K562 (cell line): ENCODE results near the gene ANXA4. TPM values are rescaled to one million over a fixed set of nuclear protein-coding genes. Genes with fewer than 3 reads are reported as not detected.
A peak's percentile ranks its signal among the peaks of the same experiment; 100 is the strongest.

Experiments used
- ATAC-seq: fragments of 200-7000 bp; cut with Tn5 transposase; 3 replicates; pipeline ENCODE4 v1.9.1; 2020; ENCODE audit warnings: moderate library complexity
- BruUV-seq: library from RNA; stranded (reverse); fragments of 400-500 nt; replicated peaks from 2 replicates; lab custom pipeline; 2021; lab: Mats Ljungman, UMichigan
- CTCF ChIA-PET: fragments of 300-600 bp; formaldehyde crosslinking; extraction: SDS; loops from one replicate; lab custom pipeline; 2021; ENCODE audit warnings: low intra/inter-chr PET ratio; lab: Yijun Ruan, JAX
- POLR2A ChIA-PET: fragments of 300-600, 350-650 bp; sonication (Branson Sonifier 250); formaldehyde crosslinking; extraction: SDS; loops from one replicate; lab custom pipeline; 2021; ENCODE audit warnings: antibody characterized with exemption, inconsistent platforms; lab: Yijun Ruan, JAX
- DNase-seq, 4 experiments: peaks; one replicate each; pipeline versions ENCODE4 v3.0.0 to v3.0.0-alpha.2; 2011 to 2018; ENCODE audit warnings: low spot score in 3 of 4, mixed read lengths in 3 of 4; ENCODE audit errors: extremely low read depth in 1 of 4
- FAIRE-seq: peaks from 2 replicates; lab custom pipeline; 2011; peaks lifted over from hg19 to GRCh38; lab: Jason Lieb, UNC
- H2AFZ ChIP-seq: 2 replicates; pipeline ENCODE4 v1.6.0; 2011; ENCODE audit warnings: low read depth, low read length, control low read depth, inconsistent platforms
- H3K27ac ChIP-seq: fragments of 200-600 bp; 3 replicates; pipeline ENCODE4 v1.8.0; 2011; ENCODE audit warnings: low read depth, mild to moderate bottlenecking, control low read depth, inconsistent platforms, low read length, moderate library complexity, mixed read lengths; ENCODE audit errors: extremely low read depth
- H3K27me3 ChIP-seq, 2 experiments: fragments of 300-600 bp in 1 of 2; 2 replicates in 1 of 2; 3 replicates in 1 of 2; pipeline versions ENCODE4 v1.6.0 to v1.8.0; 2011; ENCODE audit warnings: inconsistent platforms in 2 of 2, low read length in 2 of 2, mild to moderate bottlenecking in 1 of 2, mixed read lengths in 1 of 2, moderate library complexity in 1 of 2; ENCODE audit not compliant: control insufficient read depth in 2 of 2, insufficient read depth in 2 of 2
- H3K36me3 ChIP-seq: fragments of 300-600 bp; 3 replicates; pipeline ENCODE4 v1.8.0; 2011; ENCODE audit warnings: mild to moderate bottlenecking, low read length, inconsistent platforms; ENCODE audit not compliant: control insufficient read depth, insufficient read depth
- H3K4me1 ChIP-seq, 2 experiments: fragments of 200-600 bp in 1 of 2; replicated peaks in 1 of 2; 2 replicates in 1 of 2; 3 replicates in 1 of 2; pipeline versions ENCODE4 v1.5.1 to v1.8.0; 2011; ENCODE audit warnings: inconsistent platforms in 2 of 2, low read length in 2 of 2, mild to moderate bottlenecking in 1 of 2, mixed read lengths in 1 of 2, moderate library complexity in 1 of 2; ENCODE audit not compliant: control insufficient read depth in 2 of 2, insufficient read depth in 2 of 2
- H3K4me2 ChIP-seq: 2 replicates; pipeline ENCODE4 v1.6.1; 2011; ENCODE audit warnings: low read length, control low read depth, inconsistent platforms, mixed read lengths; ENCODE audit not compliant: insufficient read depth
- H3K4me3 ChIP-seq: fragments of 200-600 bp; sonication (generic), shearing (Covaris generic); 2 replicates; pipeline ENCODE4 v1.5.1; 2016; ENCODE audit warnings: control low read depth, inconsistent platforms
- H3K79me2 ChIP-seq: fragments of 200-600 bp; 3 replicates; pipeline ENCODE4 v1.8.0; 2011; ENCODE audit warnings: low read length, inconsistent platforms; ENCODE audit not compliant: control insufficient read depth, insufficient read depth
- H3K9ac ChIP-seq, 2 experiments: 2 replicates each; pipeline versions ENCODE4 v1.6.0 to v1.6.1; 2011; ENCODE audit warnings: low read depth in 2 of 2, low read length in 2 of 2, control low read depth in 1 of 2, inconsistent platforms in 1 of 2, mild to moderate bottlenecking in 1 of 2, mixed read lengths in 1 of 2; ENCODE audit not compliant: insufficient read depth in 1 of 2
- H3K9me1 ChIP-seq: one replicate; pipeline ENCODE4 v1.6.0; 2011; ENCODE audit warnings: inconsistent platforms, mild to moderate bottlenecking, low read length, moderate library complexity; ENCODE audit not compliant: control insufficient read depth, insufficient read depth
- H3K9me3 ChIP-seq: replicated peaks from 2 replicates; pipeline ENCODE4 v1.5.1; 2011; ENCODE audit warnings: low read depth, low read length, inconsistent platforms; ENCODE audit not compliant: control insufficient read depth, insufficient read depth
- H4K20me1 ChIP-seq: replicated peaks from 2 replicates; pipeline ENCODE4 v1.6.1; 2011; ENCODE audit warnings: low read length, inconsistent platforms, mixed read lengths; ENCODE audit not compliant: control insufficient read depth, insufficient read depth
- ARID1B ChIP-seq: fragments of 450-650 bp; IDR thresholded peaks from 2 replicates; pipeline ENCODE4 v1.6.1; 2016; ENCODE audit warnings: antibody characterized with exemption, mild to moderate bottlenecking, inconsistent platforms
- CBX3 ChIP-seq, 2 experiments: IDR thresholded peaks; 1 replicate in 1 of 2; 2 replicates in 1 of 2; pipeline ENCODE4 v1.6.1; 2012; ENCODE audit warnings: inconsistent platforms in 2 of 2, low read length in 2 of 2, borderline replicate concordance in 1 of 2, control low read depth in 1 of 2
- DACH1 ChIP-seq: fragments of 450-650 bp; IDR thresholded peaks from 2 replicates; pipeline ENCODE4 v1.6.1; 2018; ENCODE audit not compliant: partially characterized antibody
- EP300 ChIP-seq: IDR thresholded peaks from 2 replicates; pipeline ENCODE4 v1.6.1; 2012; ENCODE audit warnings: low read length, improper control_type of control experiment
- HNRNPH1 ChIP-seq: fragments of 200-400 bp; formaldehyde crosslinking; optimal IDR thresholded peaks from 2 replicates; pipeline ENCODE3; 2017; ENCODE audit warnings: low read depth, mild to moderate bottlenecking, low read length, moderate library complexity
- KAT2B ChIP-seq: IDR thresholded peaks from one replicate; pipeline ENCODE4 v1.6.1; 2012; ENCODE audit warnings: low read depth, mild to moderate bottlenecking, control low read depth, inconsistent platforms, low read length, moderate library complexity
- MTA2 ChIP-seq: fragments of 450-650 bp; IDR thresholded peaks from 2 replicates; pipeline ENCODE4 v1.6.1; 2016; ENCODE audit warnings: low read depth
- NCOA6 ChIP-seq: fragments of 450-650 bp; IDR thresholded peaks from 2 replicates; pipeline ENCODE4 v1.6.1; 2017; ENCODE audit warnings: mild to moderate bottlenecking
- PML ChIP-seq: IDR thresholded peaks from 2 replicates; pipeline ENCODE4 v1.6.1; 2012; ENCODE audit warnings: low read length, inconsistent platforms
- POLR2H ChIP-seq: IDR thresholded peaks from 2 replicates; pipeline ENCODE4 v1.6.1; 2016; ENCODE audit warnings: missing genetic modification characterization, low read depth, mild to moderate bottlenecking, control low read depth, missing compliant biosample characterization, moderate library complexity
- RBM15 ChIP-seq: fragments of 200-400 bp; formaldehyde crosslinking; IDR thresholded peaks from 2 replicates; pipeline ENCODE4 v1.6.1; 2018; ENCODE audit warnings: mild to moderate bottlenecking, low read length, moderate library complexity; ENCODE audit not compliant: insufficient read depth
- RFX5 ChIP-seq: IDR thresholded peaks from 2 replicates; pipeline ENCODE4 v1.6.1; 2011; ENCODE audit warnings: low read depth, mild to moderate bottlenecking, improper control_type of control experiment, low read length
- SAFB ChIP-seq: fragments of 200-400 bp; formaldehyde crosslinking; IDR thresholded peaks from 2 replicates; pipeline ENCODE4 v1.6.1; 2017; ENCODE audit warnings: low read depth, low read length, borderline replicate concordance
- SMAD4 ChIP-seq: fragments of 250-450 bp; sonication (Bioruptor Pico); conservative IDR thresholded peaks from 2 replicates; pipeline ENCODE4 v1.8.0; 2021; ENCODE audit warnings: inconsistent platforms, mild to moderate bottlenecking, moderate library complexity
- SOX6 ChIP-seq: fragments of 450-650 bp; IDR thresholded peaks from 2 replicates; pipeline ENCODE4 v1.6.1; 2014; ENCODE audit warnings: mild to moderate bottlenecking
- TEAD4 ChIP-seq, 2 experiments: sonication (generic) in 1 of 2; formaldehyde crosslinking in 1 of 2; IDR thresholded peaks; 2 replicates each; pipeline versions ENCODE4 v1.6.1 to v1.8.0; 2012 to 2022; ENCODE audit warnings: borderline replicate concordance in 1 of 2, inconsistent platforms in 1 of 2, low read length in 1 of 2, mild to moderate bottlenecking in 1 of 2, missing genetic modification reagents in 1 of 2
- ZNF232 ChIP-seq: sonication (generic); formaldehyde crosslinking; IDR thresholded peaks from 2 replicates; pipeline ENCODE4 v1.8.0; 2022; ENCODE audit warnings: mild to moderate bottlenecking, missing genetic modification reagents
- ZNF311 ChIP-seq: fragments of 250-450 bp; sonication (Bioruptor Pico); IDR thresholded peaks from 2 replicates; pipeline ENCODE4 v1.4.0; 2020; ENCODE audit warnings: mild to moderate bottlenecking, moderate library complexity
- ZNF644 ChIP-seq: fragments of 200-800 bp; sonication (Bioruptor generic); IDR thresholded peaks from 2 replicates; pipeline ENCODE4 v1.6.1; 2016; ENCODE audit warnings: low read depth, missing genetic modification characterization, missing compliant biosample characterization
- WGBS: fragments of 100-300 bp; shearing (Covaris generic); methylation state at CpG from one replicate; pipeline ENCODE4 v1.1.6; 2016; ENCODE audit warnings: low coverage, mixed read lengths; ENCODE audit not compliant: insufficient coverage; ENCODE audit errors: missing lambda C conversion rate; 5-methylcytosine and 5-hydroxymethylcytosine counted together
- in situ Hi-C: fragments of 300-500 bp; cut with MboI; formaldehyde crosslinking; loops from 4 replicates; pipeline ENCODE4 v1.15.0; 2018; ENCODE audit warnings: inconsistent platforms, mixed read lengths
- intact Hi-C: fragments of 100-400 bp; cut with micrococcal nuclease; formaldehyde crosslinking; loops from 2 replicates; pipeline ENCODE4 v1.14.2; 2022
- polyA plus RNA-seq, 8 experiments: library from polyadenylated mRNA; depleted of rRNA in 4 of 8; stranded (reverse) in 5 of 8; unstranded in 3 of 8; fragments of >200 nt; fragmentation: Nextera tagmentation in 2 of 8; fragmentation: Illumina TruSeq in 1 of 8; extraction: Ambion mirVana in 2 of 8; extraction: Trizol in 1 of 8; gene quantifications; 2 replicates each; pipeline versions ENCODE4 v1.2.1 to v1.2.3, GENCODE V29; 2011 to 2014; ENCODE audit warnings: inconsistent platforms in 1 of 8, missing spikeins in 1 of 8
- total RNA-seq, 7 experiments: library from RNA; depleted of rRNA in 6 of 7; stranded (reverse); fragments of >200 nt in 6 of 7; fragmentation: Illumina TruSeq in 2 of 7; extraction: Trizol in 2 of 7; gene quantifications; 2 replicates each; pipeline versions ENCODE4 v1.2.1 to v1.2.3, GENCODE V29; 2011 to 2021; ENCODE audit warnings: low replicate concordance in 1 of 7
- TF ChIP-seq, protein P1 (sequence below), 2 experiments: IDR thresholded peaks in 1 of 2; conservative IDR thresholded peaks in 1 of 2; 2 replicates each; pipeline ENCODE4 v1.6.1; 2016; ENCODE audit warnings: low read depth in 2 of 2, mild to moderate bottlenecking in 1 of 2, missing compliant biosample characterization in 1 of 2, missing genetic modification characterization in 1 of 2, moderate library complexity in 1 of 2

ANXA4 gene
- total and polyA plus RNA-seq, 9 of the 15 experiments (the other 6 are each of a cell fraction or from before 2014, with no cell fraction given): 3.4 to 13.6 (median 11.6) TPM

DNA sequence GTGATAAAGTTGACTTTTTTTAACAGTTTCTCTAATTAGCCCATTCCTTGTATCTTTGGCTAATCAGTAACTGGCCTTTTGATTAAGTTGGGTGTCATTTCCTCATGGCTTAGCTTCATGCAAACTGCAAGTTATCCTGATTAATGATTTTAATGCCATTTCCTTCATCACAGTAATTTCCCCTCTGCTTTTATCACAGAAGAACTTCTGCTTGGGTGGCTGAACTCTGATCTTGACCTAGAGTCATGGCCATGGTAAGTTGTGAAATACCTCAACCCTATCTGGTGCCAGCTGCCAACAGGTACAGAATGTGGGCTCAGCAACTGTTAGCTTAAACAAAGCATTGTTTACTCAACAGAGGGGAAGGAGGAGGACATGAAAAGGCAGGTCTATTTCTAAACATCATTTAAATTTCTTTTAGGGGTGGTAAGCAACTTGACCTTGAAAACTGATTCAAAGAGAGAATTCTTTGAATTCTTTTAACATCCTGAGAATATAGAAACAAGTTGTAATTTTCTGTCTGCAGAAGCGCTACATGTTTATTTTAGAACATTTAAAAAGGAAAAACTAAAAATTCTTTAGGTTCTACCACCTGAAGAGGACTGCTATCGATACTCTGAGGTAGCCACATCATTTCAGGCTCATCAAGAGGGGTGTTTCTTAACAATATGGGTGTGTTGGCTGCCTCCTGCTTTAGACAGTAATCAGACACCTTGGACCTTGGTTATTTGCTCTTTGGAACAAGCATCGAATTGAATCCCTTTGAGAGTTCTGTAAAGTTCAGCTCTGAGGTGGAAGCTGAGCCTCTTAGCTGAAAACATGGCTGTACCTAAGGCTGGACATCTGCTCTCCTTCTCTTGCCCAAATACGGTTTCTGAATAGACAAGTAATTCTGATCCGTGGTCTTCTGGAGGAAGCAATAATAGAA is 39.7 kb downstream of the ANXA4 start:
- peaks cover 0 to 16% of the 10 kb centered on the region in 2 experiments; a peak in 3 of 5 replicates for H3K4me1 ChIP-seq
- no peaks in the 10 kb centered on the region for H3K9me1 ChIP-seq
- FAIRE-seq (peak; percentile 57), ATAC-seq (no peak; the same call in 2 of the 3 replicates), DNase-seq (no peak)
- POLR2A ChIA-PET: interaction anchor here (1.1 to 2.6 kb wide), 2 partner anchors 9 to 12 kb away, joined by 3 to 11 read pairs; no protein-coding TSS in a partner anchor
- H4K20me1 ChIP-seq: no peaks in the 10 kb centered on the region
- intact Hi-C loops (no loop called here), in situ Hi-C loops (no loop called here)
- no TSS peak for BruUV-seq
- 30% methylated on average over 5 of the region's 5 CpGs for WGBS
- H3K27me3 ChIP-seq: no peaks in the 10 kb centered on the region
- CTCF ChIA-PET: no interaction called here
- no peak overlapping the region for H3K4me3 ChIP-seq
- H3K4me2 ChIP-seq: no peak overlapping the region
- no peak overlapping the region for H2AFZ ChIP-seq
- H3K27ac ChIP-seq: no peak overlapping the region
- H3K36me3 ChIP-seq: no peaks in the 10 kb centered on the region
- no peak overlapping the region for H3K9ac ChIP-seq
- no peaks in the 10 kb centered on the region for H3K9me3 ChIP-seq
- no peaks in the 10 kb centered on the region for H3K79me2 ChIP-seq
- no peak for TF ChIP-seq ZNF311 (CRISPR knock-in tag)
- TF ChIP-seq MTA2: 0 out of 2 replicates have a peak, but pooled peaks have one; percentile 36
- TF ChIP-seq HNRNPH1: no peak
- TF ChIP-seq NCOA6: no peak
- TF ChIP-seq PML: peak; percentile 37; the same call in 1 of the 2 replicates
- TF ChIP-seq KAT2B: no peak
- no peak for TF ChIP-seq RFX5
- TF ChIP-seq, protein P1, sequence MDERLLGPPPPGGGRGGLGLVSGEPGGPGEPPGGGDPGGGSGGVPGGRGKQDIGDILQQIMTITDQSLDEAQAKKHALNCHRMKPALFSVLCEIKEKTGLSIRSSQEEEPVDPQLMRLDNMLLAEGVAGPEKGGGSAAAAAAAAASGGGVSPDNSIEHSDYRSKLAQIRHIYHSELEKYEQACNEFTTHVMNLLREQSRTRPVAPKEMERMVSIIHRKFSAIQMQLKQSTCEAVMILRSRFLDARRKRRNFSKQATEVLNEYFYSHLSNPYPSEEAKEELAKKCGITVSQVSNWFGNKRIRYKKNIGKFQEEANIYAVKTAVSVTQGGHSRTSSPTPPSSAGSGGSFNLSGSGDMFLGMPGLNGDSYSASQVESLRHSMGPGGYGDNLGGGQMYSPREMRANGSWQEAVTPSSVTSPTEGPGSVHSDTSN (CRISPR knock-in tag; IDR thresholded peaks at IDR 0.05; ENCODE audit: low read depth): no peak
- TF ChIP-seq, protein P1 (tag; conservative IDR thresholded peaks at IDR 0.05; ENCODE audit: low read depth): peak; percentile 61
- no peak for TF ChIP-seq SMAD4
- TF ChIP-seq RBM15: no peak
- peak; percentile 70 for TF ChIP-seq ARID1B
- TF ChIP-seq TEAD4 (IDR thresholded peaks at IDR 0.05; ENCODE audit: low read length): peak; percentile 88
- no peak for TF ChIP-seq TEAD4 (CRISPR knock-in tag; IDR thresholded peaks at IDR 0.05; ENCODE audit: borderline replicate concordance)
- no peak for TF ChIP-seq ZNF232 (CRISPR knock-in tag)
- TF ChIP-seq DACH1: peak; percentile 10
- TF ChIP-seq ZNF644 (tag): no peak
- TF ChIP-seq SOX6: 0 out of 2 replicates have a peak, but pooled peaks have one; percentile 44
- peak; percentile 43; the same call in 1 of the 2 replicates for TF ChIP-seq EP300
- TF ChIP-seq POLR2H: no peak
- no peak for TF ChIP-seq SAFB
- TF ChIP-seq CBX3 (IDR thresholded peaks at IDR 0.05; ENCODE audit: borderline replicate concordance in 1 of 2, low read length in 2 of 2): no peak
